GM21423 (cell line): ENCODE data around the gene TPCN1.

Experiments
- ATAC-seq: cut with Tn5 transposase; IDR thresholded peaks from one replicate; pipeline ENCODE4 v1.9.1; 2021; ENCODE audit warnings: mild to moderate bottlenecking, moderate library complexity; ENCODE audit not compliant: unreplicated experiment

Gene TPCN1

GRCh38 chr12:113239811-113240331 is 18.6 kb downstream of the TPCN1 start:
- no peak for ATAC-seq

GRCh38 chr12:113240395-113240794 is 19.1 kb downstream of the TPCN1 start:
- ATAC-seq: peak; percentile 73

GRCh38 chr12:113241191-113242025 is 20.1 kb downstream of the TPCN1 start:
- ATAC-seq: no peak

- no peak for ATAC-seq
These were observed 20.8 kb downstream of the TPCN1 start for GRCh38 chr12:113242026-113242418.

GRCh38 chr12:113242560-113242959 is 21.3 kb downstream of the TPCN1 start:
- no peak for ATAC-seq

GRCh38 chr12:113244047-113244460 is 22.8 kb downstream of the TPCN1 start:
- ATAC-seq: no peak

- ATAC-seq: no peak
These were observed 23.3 kb downstream of the TPCN1 start for GRCh38 chr12:113244478-113244958.

- no peak for ATAC-seq
These were observed 24.6 kb downstream of the TPCN1 start for GRCh38 chr12:113245695-113246477.

GRCh38 chr12:113246478-113247122 is 25.3 kb downstream of the TPCN1 start:
- ATAC-seq: no peak

- ATAC-seq: no peak
These were observed 26.1 kb downstream of the TPCN1 start for GRCh38 chr12:113247123-113248050.

- ATAC-seq: no peak
These were observed 27.0 kb downstream of the TPCN1 start for GRCh38 chr12:113248051-113248825.

- no peak for ATAC-seq
These were observed 27.7 kb downstream of the TPCN1 start for GRCh38 chr12:113248842-113249435.

- ATAC-seq: no peak
These were observed 28.3 kb downstream of the TPCN1 start for GRCh38 chr12:113249546-113249945.

GRCh38 chr12:113250045-113250444 is 28.8 kb downstream of the TPCN1 start:
- no peak for ATAC-seq

GRCh38 chr12:113251404-113252070 is 30.3 kb downstream of the TPCN1 start:
- no peak for ATAC-seq

GRCh38 chr12:113252494-113252893 is 31.2 kb downstream of the TPCN1 start:
- no peak for ATAC-seq

- no peak for ATAC-seq
These were observed 32.4 kb downstream of the TPCN1 start for GRCh38 chr12:113253532-113254285.

GRCh38 chr12:113254298-113254697 is 33.0 kb downstream of the TPCN1 start:
- no peak for ATAC-seq
